CD4-positive, alpha-beta T cell treated with Interleukin-4 for 1 hour (primary cell): Measurements from ENCODE around the gene LINC00305.

Source experiments
- DNase-seq, 2 donors: peaks; one replicate each; pipeline ENCODE4 v3.0.0-alpha.2; 2020 to 2022

The LINC00305 gene

GRCh38 chr18:64111950-64112349 lies 36.9 kb downstream of the LINC00305 start:
- DNase-seq = no peak

- DNase-seq = no peak
Observed at GRCh38 chr18:64110692-64111480, 38.0 kb downstream of the LINC00305 start.

DNA sequence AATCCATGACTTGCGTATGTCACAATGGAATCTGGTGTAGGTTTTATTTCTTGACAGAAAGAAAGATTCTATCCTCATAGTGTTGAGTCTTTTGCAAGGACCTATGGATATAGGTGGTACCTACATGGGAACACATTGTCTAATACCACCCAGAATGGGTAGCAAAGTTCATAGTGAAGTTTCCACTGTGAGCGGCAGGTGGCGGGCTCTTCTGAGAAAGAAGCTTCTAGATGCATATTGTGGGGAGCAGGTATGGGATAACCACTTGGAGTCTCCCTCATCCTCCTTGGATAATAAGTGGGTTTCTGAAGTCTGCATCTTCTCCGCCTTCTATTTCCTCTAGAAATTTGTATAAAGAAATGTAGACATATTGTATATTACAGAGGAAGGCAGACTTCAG lies 44.9 kb downstream of the LINC00305 start:
- no peak for DNase-seq

- no peak for DNase-seq
Observed at GRCh38 chr18:64100116-64100922, 48.6 kb downstream of the LINC00305 start.

GRCh38 chr18:64099244-64099643 lies 49.6 kb downstream of the LINC00305 start:
- no peak for DNase-seq

- no peak for DNase-seq
Observed at GRCh38 chr18:64097497-64097896, 51.4 kb downstream of the LINC00305 start.

DNA sequence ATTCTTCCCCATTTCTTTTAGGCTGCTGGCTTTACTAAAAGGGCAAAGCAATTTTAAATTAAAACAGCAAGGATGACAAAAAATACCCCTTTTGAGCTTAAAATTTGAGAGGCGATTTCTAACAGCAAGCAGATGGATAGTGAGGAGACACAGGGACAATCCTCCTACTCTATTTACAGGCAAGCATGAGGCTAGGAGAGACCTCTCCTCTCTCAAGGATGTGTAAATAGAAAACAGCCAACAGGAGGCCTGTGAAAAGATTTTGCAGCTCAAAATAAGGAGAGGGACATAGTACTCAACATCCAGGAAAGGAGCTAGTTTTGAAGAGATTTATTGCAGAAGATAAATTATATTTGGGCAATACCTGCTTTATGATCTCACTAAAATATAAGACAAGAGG lies 53.8 kb downstream of the LINC00305 start:
- DNase-seq = no peak

GRCh38 chr18:64094210-64094609 lies 54.7 kb downstream of the LINC00305 start:
- no peak for DNase-seq

- no peak for DNase-seq
Observed at GRCh38 chr18:64091526-64091925, 57.4 kb downstream of the LINC00305 start.

GRCh38 chr18:64090876-64091275 lies 58.0 kb downstream of the LINC00305 start:
- DNase-seq = no peak

- DNase-seq = no peak
Observed at GRCh38 chr18:64083916-64084315, 65.0 kb downstream of the LINC00305 start.

DNA sequence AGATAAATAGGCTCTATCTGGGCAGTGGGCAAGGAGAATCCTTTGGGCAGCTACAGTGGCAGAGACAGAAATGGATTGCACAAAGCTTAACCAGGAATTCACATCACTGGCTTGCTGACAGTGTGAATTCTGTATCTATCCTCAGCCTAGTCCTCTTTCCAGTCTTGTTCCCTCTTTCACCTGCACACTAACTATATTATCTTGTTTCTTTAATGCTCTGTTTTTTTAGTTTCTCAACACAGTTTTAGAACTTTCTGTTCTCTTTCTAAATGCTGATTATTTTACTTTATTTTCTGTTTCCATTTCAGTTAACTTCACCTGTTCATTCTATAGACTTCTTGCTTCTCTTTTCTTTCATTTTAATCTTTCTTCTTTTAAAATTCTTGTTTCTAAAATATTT lies 66.4 kb downstream of the LINC00305 start:
- no peak for DNase-seq

DNA sequence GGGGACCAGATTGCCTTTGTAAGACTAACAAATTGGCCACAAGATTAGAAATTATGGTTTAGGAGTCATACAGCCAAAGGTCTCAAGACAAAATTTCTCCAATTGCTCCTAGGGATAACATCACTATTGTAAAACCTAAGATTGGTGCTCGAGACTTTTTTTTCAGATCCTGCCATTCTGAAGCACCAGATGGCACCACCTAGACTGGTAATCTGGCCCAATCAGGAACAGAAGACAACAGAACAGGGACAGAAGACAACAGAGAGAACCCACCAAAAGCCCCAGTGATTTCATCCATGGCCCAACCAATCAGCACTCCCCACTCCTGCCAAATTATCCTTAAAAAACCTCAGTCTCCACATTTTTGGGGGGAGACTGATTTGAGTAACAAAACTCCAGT lies 66.8 kb downstream of the LINC00305 start:
- no peak for DNase-seq

DNA sequence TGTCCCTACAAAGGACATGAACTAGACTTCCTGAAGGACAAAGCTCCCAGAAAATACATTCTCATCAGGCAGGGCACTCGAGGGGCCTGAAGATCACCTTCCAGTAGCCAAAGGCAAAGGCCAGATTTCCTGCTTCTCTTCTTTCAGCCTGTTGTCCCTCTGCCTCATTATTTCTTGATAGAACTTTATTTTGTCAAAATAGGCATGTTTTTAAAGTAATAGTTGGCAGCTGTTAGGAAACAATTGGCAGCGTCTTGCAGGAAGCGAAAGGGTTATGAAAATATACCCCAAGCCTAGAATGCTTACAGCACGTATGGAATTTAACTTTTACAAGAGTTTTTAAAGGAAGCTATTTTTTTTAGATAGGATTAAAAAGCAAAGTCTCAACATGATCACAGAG lies 74.9 kb downstream of the LINC00305 start:
- DNase-seq = no peak

- DNase-seq = no peak
Observed at GRCh38 chr18:64055019-64055418, 93.9 kb downstream of the LINC00305 start.

DNA sequence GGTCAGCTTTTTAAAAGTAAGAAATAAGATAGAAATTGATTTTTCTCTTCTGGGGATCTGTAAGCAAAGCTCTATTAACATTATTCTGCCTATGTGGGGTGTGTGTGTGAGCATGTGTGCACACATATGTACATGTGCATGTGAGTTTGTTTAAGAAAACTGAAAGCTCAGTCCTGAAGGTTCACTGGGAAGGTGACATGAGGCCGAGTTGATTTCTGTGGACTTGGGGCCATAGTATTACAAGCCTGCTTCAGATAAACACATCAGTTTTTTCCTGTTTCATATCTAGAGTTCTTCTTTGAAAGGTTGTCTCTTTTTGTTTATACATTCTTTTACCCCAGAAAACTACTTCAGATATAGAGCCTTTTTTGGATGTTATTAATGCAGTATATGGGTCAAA lies 95.6 kb downstream of the LINC00305 start:
- no peak for DNase-seq

- no peak for DNase-seq
Observed at GRCh38 chr18:64052772-64053171, 96.1 kb downstream of the LINC00305 start.

DNA sequence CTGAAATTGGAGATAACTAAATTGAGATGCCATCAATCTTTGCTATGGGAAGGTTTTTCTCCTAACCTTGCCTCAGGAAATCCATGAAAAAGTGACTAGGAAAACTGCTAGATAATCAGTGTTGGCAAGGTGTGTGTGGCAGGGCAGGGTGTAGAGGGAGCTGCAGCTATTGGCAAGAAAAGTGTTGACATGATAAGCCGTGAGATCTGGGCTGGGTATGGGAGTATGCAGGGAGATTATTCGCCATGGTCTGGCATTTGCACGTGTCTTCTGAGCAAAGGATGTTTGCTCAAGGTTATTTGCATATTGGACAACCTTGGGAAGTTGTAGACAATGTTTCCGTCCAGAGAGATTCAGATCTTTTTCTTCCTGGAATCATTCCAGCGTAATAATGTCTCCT lies 104.3 kb downstream of the LINC00305 start:
- no peak for DNase-seq

DNA sequence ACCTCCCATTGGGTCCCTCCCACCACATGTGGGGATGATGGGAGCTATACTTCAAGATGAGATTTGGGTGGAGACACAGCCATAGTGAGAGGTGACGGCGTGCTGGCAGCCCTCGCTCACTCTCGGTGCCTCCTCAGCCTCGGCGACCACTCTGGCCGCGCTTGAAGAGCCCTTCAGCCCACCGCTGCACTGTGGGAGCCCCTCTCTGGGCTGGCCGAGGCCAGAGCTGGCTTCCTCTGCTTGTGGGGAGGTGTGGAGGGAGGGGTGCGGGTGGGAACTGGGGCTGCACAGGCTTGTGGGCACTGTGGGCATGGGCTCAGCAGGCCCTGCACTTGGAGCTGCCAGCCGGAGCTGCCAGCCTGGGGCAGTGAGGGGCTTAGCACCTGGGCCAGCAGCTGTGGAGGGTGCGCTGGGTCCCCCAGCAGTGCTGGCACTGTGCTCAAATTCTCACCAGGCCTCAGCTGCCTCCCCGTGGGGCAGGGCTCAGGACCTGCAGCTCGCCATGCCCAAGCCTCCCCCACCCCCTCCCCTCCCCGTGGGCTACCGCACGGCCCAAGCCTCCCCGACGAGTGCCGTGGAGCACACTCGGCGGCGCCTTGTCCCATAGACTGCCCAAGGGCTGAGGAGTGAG lies 106.0 kb downstream of the LINC00305 start:
- no peak for DNase-seq

- peak in 1 of 2 donors; percentile 22 for DNase-seq
Observed at GRCh38 chr18:64037812-64038414, 111.0 kb downstream of the LINC00305 start.

DNA sequence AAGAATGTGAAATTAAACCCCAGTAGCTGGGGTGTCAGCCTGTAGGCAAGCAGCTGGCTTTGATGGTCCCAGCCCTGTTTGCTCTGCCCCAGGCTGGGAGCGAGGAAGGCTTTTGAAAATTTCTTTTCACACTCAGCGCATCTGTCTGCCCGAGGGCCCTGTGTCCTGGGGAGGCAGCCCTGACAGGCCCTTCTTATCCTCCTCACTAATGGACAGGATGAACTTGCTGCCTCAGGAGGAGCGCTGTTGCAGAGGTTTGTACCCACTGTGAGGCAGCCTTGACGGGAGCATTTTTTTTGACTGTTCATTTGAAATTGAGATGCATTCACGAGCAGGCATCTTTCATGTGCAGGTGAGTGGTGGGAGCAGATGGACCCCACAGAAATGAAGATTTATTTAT lies 116.6 kb downstream of the LINC00305 start:
- DNase-seq = no peak

DNA sequence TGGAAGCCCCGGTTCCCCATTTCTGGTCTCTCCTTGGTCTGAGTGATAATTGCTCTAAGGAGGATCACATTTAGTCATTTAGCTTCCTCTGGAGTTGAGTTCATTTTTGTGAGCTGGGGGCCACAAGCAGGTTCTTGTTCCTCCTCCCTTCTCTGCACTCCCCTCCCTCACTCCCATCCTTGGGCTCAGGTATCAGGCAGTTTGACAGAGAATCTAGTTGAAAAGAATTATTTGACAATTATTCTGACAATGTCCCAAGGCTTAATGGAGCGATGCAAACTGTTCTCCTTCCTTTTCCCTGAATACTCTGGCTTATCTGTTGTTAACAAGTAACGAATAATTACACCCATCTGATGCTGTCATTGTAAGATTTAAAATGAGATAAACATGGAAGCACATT lies 117.5 kb downstream of the LINC00305 start:
- no peak for DNase-seq
